Dedifferentiated amniotic fluid mesenchymal stem cell (primary cell): ENCODE data around the gene OR2T29.
"Not testable (repeated sequence)": the region's sequence is repeated elsewhere in the genome, so short reads cannot be mapped to it uniquely, and the experiment has no call there.

Experiments used
- DNase-seq: peaks from one replicate; pipeline ENCODE4 v3.0.0-alpha.2; 2016; ENCODE audit errors: extremely low spot score

Gene OR2T29

GRCh38 chr1:248510217-248510616, 52.4 kb downstream of the OR2T29 start:
- not testable (repeated sequence) for DNase-seq

GRCh38 chr1:248507773-248508172, 54.8 kb downstream of the OR2T29 start, which contains the start of gene OR2G6:
Gene OR2G6, plus strand, starts transcription at chr1:248508073. Its CDS starts 13,574 bp downstream, at chr1:248521647.
- not testable (repeated sequence) for DNase-seq
